Measurements from ENCODE around the gene TMEM86B.

Gene TMEM86B

GRCh38 chr19:55199620-55200204 lies 28.9 kb downstream of the TMEM86B start (continued):
- TF ChIP-seq, protein P1, sequence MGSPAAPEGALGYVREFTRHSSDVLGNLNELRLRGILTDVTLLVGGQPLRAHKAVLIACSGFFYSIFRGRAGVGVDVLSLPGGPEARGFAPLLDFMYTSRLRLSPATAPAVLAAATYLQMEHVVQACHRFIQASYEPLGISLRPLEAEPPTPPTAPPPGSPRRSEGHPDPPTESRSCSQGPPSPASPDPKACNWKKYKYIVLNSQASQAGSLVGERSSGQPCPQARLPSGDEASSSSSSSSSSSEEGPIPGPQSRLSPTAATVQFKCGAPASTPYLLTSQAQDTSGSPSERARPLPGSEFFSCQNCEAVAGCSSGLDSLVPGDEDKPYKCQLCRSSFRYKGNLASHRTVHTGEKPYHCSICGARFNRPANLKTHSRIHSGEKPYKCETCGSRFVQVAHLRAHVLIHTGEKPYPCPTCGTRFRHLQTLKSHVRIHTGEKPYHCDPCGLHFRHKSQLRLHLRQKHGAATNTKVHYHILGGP (tag by site-specific recombination; IDR thresholded peaks at IDR 0.05), result no peak
- TF ChIP-seq BCL11B (tag by site-specific recombination; IDR thresholded peaks at IDR 0.05; ENCODE audit: low read depth) (no peak), ZNF654 (tag by site-specific recombination; IDR thresholded peaks at IDR 0.05; ENCODE audit: low read depth) (no peak), ZNF391 (tag by site-specific recombination; IDR thresholded peaks at IDR 0.05; ENCODE audit: borderline replicate concordance, low read depth) (no peak), ZNF248 (tag by site-specific recombination; IDR thresholded peaks at IDR 0.05) (no peak), PRDM1 (tag by site-specific recombination; IDR thresholded peaks at IDR 0.05) (peak; percentile 100), ZNF624 (tag by site-specific recombination; IDR thresholded peaks at IDR 0.05) (no peak), ZBTB10 (tag by site-specific recombination; IDR thresholded peaks at IDR 0.05) (no peak), GFI1B (tag by site-specific recombination; IDR thresholded peaks at IDR 0.05) (no peak), ZSCAN30 (tag by site-specific recombination; IDR thresholded peaks at IDR 0.05) (no peak), ZNF280C (tag by site-specific recombination; IDR thresholded peaks at IDR 0.05) (no peak), HOXD13 (CRISPR knock-in tag; IDR thresholded peaks at IDR 0.05; ENCODE audit: borderline replicate concordance) (no peak)
- TF ChIP-seq, protein P2, sequence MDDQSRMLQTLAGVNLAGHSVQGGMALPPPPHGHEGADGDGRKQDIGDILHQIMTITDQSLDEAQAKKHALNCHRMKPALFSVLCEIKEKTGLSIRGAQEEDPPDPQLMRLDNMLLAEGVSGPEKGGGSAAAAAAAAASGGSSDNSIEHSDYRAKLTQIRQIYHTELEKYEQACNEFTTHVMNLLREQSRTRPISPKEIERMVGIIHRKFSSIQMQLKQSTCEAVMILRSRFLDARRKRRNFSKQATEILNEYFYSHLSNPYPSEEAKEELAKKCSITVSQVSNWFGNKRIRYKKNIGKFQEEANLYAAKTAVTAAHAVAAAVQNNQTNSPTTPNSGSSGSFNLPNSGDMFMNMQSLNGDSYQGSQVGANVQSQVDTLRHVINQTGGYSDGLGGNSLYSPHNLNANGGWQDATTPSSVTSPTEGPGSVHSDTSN (CRISPR knock-in tag; IDR thresholded peaks at IDR 0.05), result no peak
- TF ChIP-seq, protein P3, sequence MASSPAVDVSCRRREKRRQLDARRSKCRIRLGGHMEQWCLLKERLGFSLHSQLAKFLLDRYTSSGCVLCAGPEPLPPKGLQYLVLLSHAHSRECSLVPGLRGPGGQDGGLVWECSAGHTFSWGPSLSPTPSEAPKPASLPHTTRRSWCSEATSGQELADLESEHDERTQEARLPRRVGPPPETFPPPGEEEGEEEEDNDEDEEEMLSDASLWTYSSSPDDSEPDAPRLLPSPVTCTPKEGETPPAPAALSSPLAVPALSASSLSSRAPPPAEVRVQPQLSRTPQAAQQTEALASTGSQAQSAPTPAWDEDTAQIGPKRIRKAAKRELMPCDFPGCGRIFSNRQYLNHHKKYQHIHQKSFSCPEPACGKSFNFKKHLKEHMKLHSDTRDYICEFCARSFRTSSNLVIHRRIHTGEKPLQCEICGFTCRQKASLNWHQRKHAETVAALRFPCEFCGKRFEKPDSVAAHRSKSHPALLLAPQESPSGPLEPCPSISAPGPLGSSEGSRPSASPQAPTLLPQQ (tag by site-specific recombination; IDR thresholded peaks at IDR 0.05), result no peak
- TF ChIP-seq, protein P4, sequence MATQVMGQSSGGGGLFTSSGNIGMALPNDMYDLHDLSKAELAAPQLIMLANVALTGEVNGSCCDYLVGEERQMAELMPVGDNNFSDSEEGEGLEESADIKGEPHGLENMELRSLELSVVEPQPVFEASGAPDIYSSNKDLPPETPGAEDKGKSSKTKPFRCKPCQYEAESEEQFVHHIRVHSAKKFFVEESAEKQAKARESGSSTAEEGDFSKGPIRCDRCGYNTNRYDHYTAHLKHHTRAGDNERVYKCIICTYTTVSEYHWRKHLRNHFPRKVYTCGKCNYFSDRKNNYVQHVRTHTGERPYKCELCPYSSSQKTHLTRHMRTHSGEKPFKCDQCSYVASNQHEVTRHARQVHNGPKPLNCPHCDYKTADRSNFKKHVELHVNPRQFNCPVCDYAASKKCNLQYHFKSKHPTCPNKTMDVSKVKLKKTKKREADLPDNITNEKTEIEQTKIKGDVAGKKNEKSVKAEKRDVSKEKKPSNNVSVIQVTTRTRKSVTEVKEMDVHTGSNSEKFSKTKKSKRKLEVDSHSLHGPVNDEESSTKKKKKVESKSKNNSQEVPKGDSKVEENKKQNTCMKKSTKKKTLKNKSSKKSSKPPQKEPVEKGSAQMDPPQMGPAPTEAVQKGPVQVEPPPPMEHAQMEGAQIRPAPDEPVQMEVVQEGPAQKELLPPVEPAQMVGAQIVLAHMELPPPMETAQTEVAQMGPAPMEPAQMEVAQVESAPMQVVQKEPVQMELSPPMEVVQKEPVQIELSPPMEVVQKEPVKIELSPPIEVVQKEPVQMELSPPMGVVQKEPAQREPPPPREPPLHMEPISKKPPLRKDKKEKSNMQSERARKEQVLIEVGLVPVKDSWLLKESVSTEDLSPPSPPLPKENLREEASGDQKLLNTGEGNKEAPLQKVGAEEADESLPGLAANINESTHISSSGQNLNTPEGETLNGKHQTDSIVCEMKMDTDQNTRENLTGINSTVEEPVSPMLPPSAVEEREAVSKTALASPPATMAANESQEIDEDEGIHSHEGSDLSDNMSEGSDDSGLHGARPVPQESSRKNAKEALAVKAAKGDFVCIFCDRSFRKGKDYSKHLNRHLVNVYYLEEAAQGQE (tag by site-specific recombination; IDR thresholded peaks at IDR 0.05), result no peak
